Endothelial cell of umbilical vein (primary cell): Measurements from ENCODE around the gene PUS3.

Source experiments
- EZH2 ChIP-seq: IDR thresholded peaks from 2 replicates; pipeline ENCODE4 v1.6.1; 2012; ENCODE audit warnings: borderline replicate concordance, low read depth, mild to moderate bottlenecking, moderate library complexity, low read length, inconsistent platforms; ENCODE audit not compliant: severe bottlenecking
- FOS ChIP-seq: IDR thresholded peaks from 2 replicates; pipeline ENCODE4 v1.6.1; 2011; ENCODE audit warnings: mild to moderate bottlenecking, low read length, moderate library complexity, borderline replicate concordance; ENCODE audit not compliant: insufficient read depth
- GATA2 ChIP-seq: IDR thresholded peaks from 2 replicates; pipeline ENCODE4 v1.7.0; 2011; ENCODE audit warnings: low read depth, mild to moderate bottlenecking, moderate library complexity, mixed read lengths, low read length; ENCODE audit not compliant: insufficient read length, insufficient read depth
- JUN ChIP-seq: IDR thresholded peaks from 2 replicates; pipeline ENCODE4 v1.6.1; 2011; ENCODE audit warnings: borderline replicate concordance, low read depth; ENCODE audit not compliant: insufficient read length, insufficient read depth
- MYC ChIP-seq: IDR thresholded peaks from one replicate; pipeline ENCODE4 v1.6.1; 2011; ENCODE audit warnings: mild to moderate bottlenecking, low read depth, low read length
- POLR2A ChIP-seq: IDR thresholded peaks from 2 replicates; pipeline ENCODE4 v1.6.1; 2012; ENCODE audit warnings: low read depth, mild to moderate bottlenecking, control low read depth, low read length
- POLR2AphosphoS5 ChIP-seq: IDR thresholded peaks from 2 replicates; pipeline ENCODE4 v1.6.1; 2012; ENCODE audit warnings: low read depth, mild to moderate bottlenecking, control low read depth, low read length, moderate library complexity; ENCODE audit not compliant: insufficient read depth
- TF ChIP-seq, protein P1 (sequence below), 2 donors: IDR thresholded peaks; 1 replicate in 1 of 2; 2 replicates in 1 of 2; pipeline ENCODE4 v1.5.1; 2011; ENCODE audit warnings: low read length in 2 of 2, mild to moderate bottlenecking in 2 of 2, moderate library complexity in 2 of 2, control low read depth in 1 of 2, inconsistent platforms in 1 of 2, low read depth in 1 of 2; ENCODE audit not compliant: insufficient read depth in 1 of 2; ENCODE audit errors: extremely low read depth in 1 of 2
- TF ChIP-seq, protein P2 (sequence below): IDR thresholded peaks from 2 replicates; pipeline ENCODE4 v1.6.1; 2011; ENCODE audit not compliant: insufficient read depth, insufficient read length

DNA sequence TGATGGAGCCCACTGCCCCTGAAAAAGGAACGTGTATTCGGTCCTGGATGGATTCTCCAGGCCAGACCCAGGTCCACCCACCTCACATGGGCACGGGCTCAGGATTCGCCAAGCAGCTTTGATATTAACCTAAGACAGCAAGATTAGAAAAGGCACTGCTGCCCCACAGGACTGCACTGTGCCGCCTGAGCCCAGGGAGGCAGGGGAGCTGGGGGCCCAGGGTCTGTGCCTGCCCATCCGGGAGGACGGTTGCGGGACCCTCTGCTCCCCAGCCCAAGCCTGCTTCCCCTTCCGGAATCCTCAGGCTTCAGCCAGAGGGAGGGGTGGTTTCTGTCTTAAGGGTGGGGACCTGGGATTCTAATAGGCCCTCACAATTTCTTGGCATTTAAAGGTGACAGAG is 29.3 kb upstream of the PUS3 start:
- TF ChIP-seq EZH2 (no peak), POLR2A (no peak), POLR2AphosphoS5 (no peak), GATA2 (no peak), JUN (no peak), MYC (no peak), FOS (no peak)
- TF ChIP-seq, protein P1, sequence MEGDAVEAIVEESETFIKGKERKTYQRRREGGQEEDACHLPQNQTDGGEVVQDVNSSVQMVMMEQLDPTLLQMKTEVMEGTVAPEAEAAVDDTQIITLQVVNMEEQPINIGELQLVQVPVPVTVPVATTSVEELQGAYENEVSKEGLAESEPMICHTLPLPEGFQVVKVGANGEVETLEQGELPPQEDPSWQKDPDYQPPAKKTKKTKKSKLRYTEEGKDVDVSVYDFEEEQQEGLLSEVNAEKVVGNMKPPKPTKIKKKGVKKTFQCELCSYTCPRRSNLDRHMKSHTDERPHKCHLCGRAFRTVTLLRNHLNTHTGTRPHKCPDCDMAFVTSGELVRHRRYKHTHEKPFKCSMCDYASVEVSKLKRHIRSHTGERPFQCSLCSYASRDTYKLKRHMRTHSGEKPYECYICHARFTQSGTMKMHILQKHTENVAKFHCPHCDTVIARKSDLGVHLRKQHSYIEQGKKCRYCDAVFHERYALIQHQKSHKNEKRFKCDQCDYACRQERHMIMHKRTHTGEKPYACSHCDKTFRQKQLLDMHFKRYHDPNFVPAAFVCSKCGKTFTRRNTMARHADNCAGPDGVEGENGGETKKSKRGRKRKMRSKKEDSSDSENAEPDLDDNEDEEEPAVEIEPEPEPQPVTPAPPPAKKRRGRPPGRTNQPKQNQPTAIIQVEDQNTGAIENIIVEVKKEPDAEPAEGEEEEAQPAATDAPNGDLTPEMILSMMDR (IDR thresholded peaks at IDR 0.05; ENCODE audit: extremely low read depth in 1 of 2, insufficient read depth in 1 of 2, low read depth in 1 of 2, low read length in 2 of 2): no peak
- TF ChIP-seq, protein P2, sequence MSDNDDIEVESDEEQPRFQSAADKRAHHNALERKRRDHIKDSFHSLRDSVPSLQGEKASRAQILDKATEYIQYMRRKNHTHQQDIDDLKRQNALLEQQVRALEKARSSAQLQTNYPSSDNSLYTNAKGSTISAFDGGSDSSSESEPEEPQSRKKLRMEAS: no peak
